Measurements from ENCODE around the gene ELFN1.

DNA sequence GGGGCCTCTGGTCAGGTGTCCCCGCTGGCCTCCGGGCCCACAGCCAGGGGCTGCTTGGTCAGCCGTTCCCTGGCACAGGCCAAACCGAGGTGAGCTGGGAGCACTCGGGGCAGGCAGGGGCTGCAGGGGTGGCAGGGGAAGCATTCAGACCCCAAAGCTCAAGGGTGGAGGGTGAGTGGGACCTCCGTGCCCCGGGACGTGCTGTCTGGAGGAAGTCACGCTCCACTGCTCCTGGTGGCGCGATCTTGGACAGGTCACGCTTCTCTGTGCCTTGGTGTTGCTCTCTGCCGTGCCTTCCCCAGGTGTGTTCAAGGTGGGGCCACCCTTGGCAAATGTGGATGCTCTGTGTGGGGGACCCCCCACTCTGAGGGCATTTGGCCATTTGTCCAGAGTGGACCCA is 24.6 kb upstream of the ELFN1 start:
- TF ChIP-seq BHLHE40 (IDR thresholded peaks at IDR 0.05; ENCODE audit: borderline replicate concordance) (no peak), FOXA1 (IDR thresholded peaks at IDR 0.05) (no peak), SUZ12 (IDR thresholded peaks at IDR 0.05) (no peak), ARNT (IDR thresholded peaks at IDR 0.05) (no peak), SP1 (IDR thresholded peaks at IDR 0.05) (no peak), FOXK2 (IDR thresholded peaks at IDR 0.05) (no peak), L3MBTL2 (conservative IDR thresholded peaks at IDR 0.05) (no peak), FOXM1 (IDR thresholded peaks at IDR 0.05; ENCODE audit: borderline replicate concordance) (no peak), PKNOX1 (IDR thresholded peaks at IDR 0.05) (no peak), ELF4 (IDR thresholded peaks at IDR 0.05) (no peak), TARDBP (IDR thresholded peaks at IDR 0.05) (no peak), LEF1 (IDR thresholded peaks at IDR 0.05; ENCODE audit: borderline replicate concordance) (no peak)
